Measurements from ENCODE around the gene CTSD.
A peak's percentile ranks its signal among the peaks of the same experiment; 100 is the strongest.

Gene CTSD

DNA sequence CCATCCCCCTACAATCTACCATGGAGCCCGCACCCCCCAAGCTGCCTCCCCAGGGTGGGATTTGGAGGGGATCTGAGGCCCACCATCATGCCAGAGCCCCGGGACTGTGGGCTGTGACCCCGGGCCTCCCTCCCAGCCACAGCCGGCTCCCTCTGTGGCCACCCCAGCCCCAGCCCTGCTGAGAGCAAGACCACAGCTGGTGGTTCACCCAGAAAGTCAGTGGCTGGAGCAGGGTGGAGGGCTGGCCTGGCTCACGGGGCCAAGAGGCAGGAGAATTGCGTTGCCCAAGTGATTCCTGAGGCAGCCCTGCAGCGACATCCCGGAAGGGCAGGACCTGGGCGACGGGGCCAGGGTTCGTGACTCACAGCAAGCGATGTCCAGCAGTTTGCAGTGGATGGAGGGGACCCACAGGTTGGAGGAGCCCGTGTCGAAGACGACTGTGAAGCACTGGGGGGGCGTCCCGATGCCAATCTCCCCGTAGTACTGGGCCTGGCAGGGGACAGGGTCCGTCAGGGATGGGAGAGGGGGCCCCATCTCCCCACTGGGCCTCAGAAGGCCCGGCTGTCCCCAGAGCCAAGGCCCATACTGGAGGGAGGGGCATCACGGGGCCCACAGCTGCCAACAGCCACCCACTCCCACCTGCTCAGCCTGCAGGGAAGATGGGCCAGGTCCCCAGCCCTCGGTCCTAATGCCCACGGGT is 4.4 kb downstream of the CTSD start:
- no peak overlapping the region for H4K8ac ChIP-seq (ENCODE audit: low read depth, low read length)
- H3K4me3 ChIP-seq (ENCODE audit: low read length in 2 of 2): no peak overlapping the region
- H3K36me3 ChIP-seq (replicated peaks in 1 of 2; ENCODE audit: control insufficient read depth in 2 of 2, insufficient read depth in 2 of 2, low read length in 2 of 2): peaks cover 12 to 13% of the 10 kb centered on the region in 2 donors
- peak overlapping the region; percentile 56 for H2AK5ac ChIP-seq (ENCODE audit: low read depth, low read length)
- H2BK5ac ChIP-seq (ENCODE audit: low read length): no peak overlapping the region
- H3K4me1 ChIP-seq (ENCODE audit: control insufficient read depth in 2 of 2, insufficient read depth in 1 of 2, low read depth in 1 of 2, low read length in 2 of 2): peaks cover 5 to 6% of the 10 kb centered on the region in 2 donors
- H3K23ac ChIP-seq (ENCODE audit: low read depth, low read length, poor library complexity): peak overlapping the region; percentile 43
- H3K4me2 ChIP-seq (ENCODE audit: insufficient read depth, low read length, poor library complexity, severe bottlenecking): no peak overlapping the region
- no peak overlapping the region for H2BK120ac ChIP-seq (ENCODE audit: low read depth, low read length)
- WGBS, 2 donors (ENCODE audit: extremely low coverage in 2 of 2, insufficient read length in 2 of 2, insufficient replicate concordance in 1 of 2): no CpG with 5 or more reads among the region's 23 CpGs
- no peak overlapping the region for H3K27ac ChIP-seq (replicated peaks; ENCODE audit: low read length)
- no peak overlapping the region for H3K18ac ChIP-seq (ENCODE audit: low read length)
- H3K9ac ChIP-seq (ENCODE audit: low read depth, low read length, poor library complexity): no peak overlapping the region
- H3K4ac ChIP-seq (ENCODE audit: low read length): no peak overlapping the region
- H4K91ac ChIP-seq (ENCODE audit: low read depth, low read length, poor library complexity): no peak overlapping the region
- H3K79me1 ChIP-seq (ENCODE audit: low read depth, low read length): peaks cover 14% of the 10 kb centered on the region
- no peak for DNase-seq (ENCODE audit: low spot score)
- H2BK15ac ChIP-seq (ENCODE audit: low read length): no peak overlapping the region
- no peak overlapping the region for H3K14ac ChIP-seq (ENCODE audit: low read length)
- H3K27me3 ChIP-seq (ENCODE audit: control insufficient read depth in 3 of 3, insufficient read depth in 3 of 3, low read depth in 1 of 3, low read length in 3 of 3): no peaks in the 10 kb centered on the region
- no peak overlapping the region for H2BK12ac ChIP-seq (ENCODE audit: low read length)
- H2AFZ ChIP-seq (ENCODE audit: low read length): no peak overlapping the region
- H3K9me3 ChIP-seq (replicated peaks in 1 of 2; ENCODE audit: control insufficient read depth in 2 of 2, insufficient read depth in 1 of 2, low read depth in 1 of 2, low read length in 2 of 2): no peaks in the 10 kb centered on the region

GRCh38 chr11:1758611-1759150 is 5.0 kb downstream of the CTSD start:
- Histone ChIP-seq H2BK12ac (ENCODE audit: low read length) (peak overlapping the region; percentile 73), H3K4ac (ENCODE audit: low read length) (no peak overlapping the region), H3K79me1 (ENCODE audit: low read depth, low read length) (peaks cover 14% of the 10 kb centered on the region), H2BK15ac (ENCODE audit: low read length) (no peak overlapping the region), H4K8ac (ENCODE audit: low read depth, low read length) (no peak overlapping the region), H3K4me2 (ENCODE audit: insufficient read depth, low read length, poor library complexity, severe bottlenecking) (no peak overlapping the region), H3K27ac (replicated peaks; ENCODE audit: low read length) (no peak overlapping the region), H3K27me3 (ENCODE audit: control insufficient read depth in 3 of 3, insufficient read depth in 3 of 3, low read depth in 1 of 3, low read length in 3 of 3) (no peaks in the 10 kb centered on the region), H3K9ac (ENCODE audit: low read depth, low read length, poor library complexity) (no peak overlapping the region), H3K36me3 (replicated peaks in 1 of 2; ENCODE audit: control insufficient read depth in 2 of 2, insufficient read depth in 2 of 2, low read length in 2 of 2) (peaks cover 12 to 13% of the 10 kb centered on the region in 2 donors), H2BK120ac (ENCODE audit: low read depth, low read length) (no peak overlapping the region), H2AK5ac (ENCODE audit: low read depth, low read length) (no peak overlapping the region), H4K91ac (ENCODE audit: low read depth, low read length, poor library complexity) (no peak overlapping the region), H3K14ac (ENCODE audit: low read length) (no peak overlapping the region), H3K18ac (ENCODE audit: low read length) (no peak overlapping the region), H3K23ac (ENCODE audit: low read depth, low read length, poor library complexity) (peak overlapping the region; percentile 43), H3K9me3 (replicated peaks in 1 of 2; ENCODE audit: control insufficient read depth in 2 of 2, insufficient read depth in 1 of 2, low read depth in 1 of 2, low read length in 2 of 2) (no peaks in the 10 kb centered on the region), H2BK5ac (ENCODE audit: low read length) (no peak overlapping the region), H3K4me1 (ENCODE audit: control insufficient read depth in 2 of 2, insufficient read depth in 1 of 2, low read depth in 1 of 2, low read length in 2 of 2) (peaks cover 5 to 6% of the 10 kb centered on the region in 2 donors), H3K4me3 (ENCODE audit: low read length in 2 of 2) (no peak overlapping the region), H2AFZ (ENCODE audit: low read length) (no peak overlapping the region)
- no peak for DNase-seq (ENCODE audit: low spot score)
- no CpG with 5 or more reads among the region's 21 CpGs for WGBS, 2 donors (ENCODE audit: extremely low coverage in 2 of 2, insufficient read length in 2 of 2, insufficient replicate concordance in 1 of 2)

DNA sequence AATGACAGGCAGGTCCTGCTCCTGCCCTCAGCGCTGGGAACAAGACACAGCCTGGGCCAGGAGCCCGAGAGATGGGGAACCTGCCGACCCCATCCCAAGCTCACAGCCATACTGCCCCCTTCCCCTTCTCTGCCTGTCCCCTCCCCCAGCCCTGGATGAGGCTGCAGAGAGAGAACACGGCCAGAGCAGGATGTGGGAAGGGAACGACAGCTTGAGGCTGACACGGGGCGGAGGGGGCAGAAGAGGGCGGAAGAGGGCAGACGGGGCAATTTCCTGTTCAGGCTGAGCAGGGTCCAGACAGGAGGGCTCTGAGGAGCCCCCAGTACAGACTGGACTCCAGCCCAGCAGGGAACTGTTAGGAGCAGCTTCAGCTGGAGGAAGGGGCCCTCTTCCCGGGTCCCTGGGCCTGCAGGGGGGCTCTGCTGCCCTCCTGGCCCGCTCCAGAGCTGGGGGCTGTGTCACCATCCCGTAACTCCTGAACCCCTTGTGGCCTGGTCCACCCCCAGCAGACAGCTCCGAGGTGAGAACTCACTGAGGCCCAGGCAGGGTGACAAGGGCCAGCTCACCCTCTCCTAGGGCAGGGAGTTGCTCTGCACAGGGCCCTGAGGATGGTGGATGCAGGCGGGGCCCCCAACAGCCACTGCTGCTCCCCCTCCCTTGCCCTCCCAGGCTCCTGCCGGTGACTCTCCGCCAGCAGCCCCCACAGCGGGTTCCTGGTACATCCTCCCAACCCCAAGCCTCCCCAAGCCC is 5.7 kb downstream of the CTSD start:
- Histone ChIP-seq H3K4ac (ENCODE audit: low read length) (no peak overlapping the region), H3K27ac (replicated peaks; ENCODE audit: low read length) (no peak overlapping the region), H2BK12ac (ENCODE audit: low read length) (peak overlapping the region; percentile 73), H2AK5ac (ENCODE audit: low read depth, low read length) (no peak overlapping the region), H2BK120ac (ENCODE audit: low read depth, low read length) (no peak overlapping the region), H3K27me3 (ENCODE audit: control insufficient read depth in 3 of 3, insufficient read depth in 3 of 3, low read depth in 1 of 3, low read length in 3 of 3) (no peaks in the 10 kb centered on the region), H3K23ac (ENCODE audit: low read depth, low read length, poor library complexity) (no peak overlapping the region), H3K4me2 (ENCODE audit: insufficient read depth, low read length, poor library complexity, severe bottlenecking) (no peak overlapping the region), H3K9ac (ENCODE audit: low read depth, low read length, poor library complexity) (no peak overlapping the region), H3K4me3 (ENCODE audit: low read length in 2 of 2) (no peak overlapping the region), H3K14ac (ENCODE audit: low read length) (no peak overlapping the region), H2BK5ac (ENCODE audit: low read length) (no peak overlapping the region), H2AFZ (ENCODE audit: low read length) (no peak overlapping the region), H4K91ac (ENCODE audit: low read depth, low read length, poor library complexity) (no peak overlapping the region), H4K8ac (ENCODE audit: low read depth, low read length) (no peak overlapping the region), H3K36me3 (replicated peaks in 1 of 2; ENCODE audit: control insufficient read depth in 2 of 2, insufficient read depth in 2 of 2, low read length in 2 of 2) (peaks cover 12 to 13% of the 10 kb centered on the region in 2 donors), H3K9me3 (replicated peaks in 1 of 2; ENCODE audit: control insufficient read depth in 2 of 2, insufficient read depth in 1 of 2, low read depth in 1 of 2, low read length in 2 of 2) (no peaks in the 10 kb centered on the region), H3K4me1 (ENCODE audit: control insufficient read depth in 2 of 2, insufficient read depth in 1 of 2, low read depth in 1 of 2, low read length in 2 of 2) (peaks cover 4 to 5% of the 10 kb centered on the region in 2 donors), H3K18ac (ENCODE audit: low read length) (no peak overlapping the region), H2BK15ac (ENCODE audit: low read length) (no peak overlapping the region), H3K79me1 (ENCODE audit: low read depth, low read length) (peaks cover 10% of the 10 kb centered on the region)
- WGBS, 2 donors (ENCODE audit: extremely low coverage in 2 of 2, insufficient read length in 2 of 2, insufficient replicate concordance in 1 of 2): no CpG with 5 or more reads among the region's 17 CpGs
- DNase-seq (ENCODE audit: low spot score): no peak
